Fibroblast of pulmonary artery (primary cell): ENCODE measurements around the gene SLC25A26.

ENCODE experiments used
- DNase-seq: peaks from one replicate; pipeline ENCODE4 v3.0.0-alpha.2; 2010; ENCODE audit warnings: low read depth
- H3K4me3 ChIP-seq: replicated peaks from 2 replicates; pipeline ENCODE4 v1.5.1; 2011; ENCODE audit warnings: low read depth, mild to moderate bottlenecking, control low read depth, low read length, moderate library complexity
- TF ChIP-seq, protein P1 (sequence below): IDR thresholded peaks from 2 replicates; pipeline ENCODE4 v1.5.1; 2011; ENCODE audit warnings: mild to moderate bottlenecking, control low read depth, low read length, inconsistent platforms; ENCODE audit errors: missing control alignments

SLC25A26 gene

GRCh38 chr3:66405701-66406091, 184.9 kb downstream of the SLC25A26 start:
- DNase-seq: peak; percentile 50
- TF ChIP-seq, protein P1, sequence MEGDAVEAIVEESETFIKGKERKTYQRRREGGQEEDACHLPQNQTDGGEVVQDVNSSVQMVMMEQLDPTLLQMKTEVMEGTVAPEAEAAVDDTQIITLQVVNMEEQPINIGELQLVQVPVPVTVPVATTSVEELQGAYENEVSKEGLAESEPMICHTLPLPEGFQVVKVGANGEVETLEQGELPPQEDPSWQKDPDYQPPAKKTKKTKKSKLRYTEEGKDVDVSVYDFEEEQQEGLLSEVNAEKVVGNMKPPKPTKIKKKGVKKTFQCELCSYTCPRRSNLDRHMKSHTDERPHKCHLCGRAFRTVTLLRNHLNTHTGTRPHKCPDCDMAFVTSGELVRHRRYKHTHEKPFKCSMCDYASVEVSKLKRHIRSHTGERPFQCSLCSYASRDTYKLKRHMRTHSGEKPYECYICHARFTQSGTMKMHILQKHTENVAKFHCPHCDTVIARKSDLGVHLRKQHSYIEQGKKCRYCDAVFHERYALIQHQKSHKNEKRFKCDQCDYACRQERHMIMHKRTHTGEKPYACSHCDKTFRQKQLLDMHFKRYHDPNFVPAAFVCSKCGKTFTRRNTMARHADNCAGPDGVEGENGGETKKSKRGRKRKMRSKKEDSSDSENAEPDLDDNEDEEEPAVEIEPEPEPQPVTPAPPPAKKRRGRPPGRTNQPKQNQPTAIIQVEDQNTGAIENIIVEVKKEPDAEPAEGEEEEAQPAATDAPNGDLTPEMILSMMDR: no peak
- H3K4me3 ChIP-seq: no peak overlapping the region

DNA sequence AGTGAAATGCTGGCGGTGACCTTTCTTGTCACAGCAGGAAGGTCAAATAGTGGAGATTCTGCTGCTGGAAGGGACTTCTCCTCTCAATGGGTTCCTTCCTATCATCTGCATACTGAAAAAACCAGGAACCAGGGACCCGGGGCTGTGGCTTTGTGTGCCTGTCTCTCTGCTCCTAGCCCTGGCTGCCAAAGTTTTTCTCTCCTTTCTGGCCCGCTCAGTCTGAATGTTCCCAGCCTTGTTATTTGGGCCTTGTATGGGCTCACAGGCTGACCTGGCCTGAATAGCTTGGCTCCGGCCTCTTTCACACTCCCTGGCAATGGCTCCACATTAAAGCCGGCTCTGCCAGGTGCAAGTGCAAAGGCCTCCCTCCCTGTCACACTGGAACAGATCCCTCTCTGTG, 185.4 kb downstream of the SLC25A26 start:
- no peak for DNase-seq
- TF ChIP-seq, protein P1: no peak
- H3K4me3 ChIP-seq: no peak overlapping the region

- DNase-seq: no peak
- TF ChIP-seq, protein P1: no peak
- no peak overlapping the region for H3K4me3 ChIP-seq
Measured at GRCh38 chr3:66406831-66407610, 186.2 kb downstream of the SLC25A26 start.

GRCh38 chr3:66407611-66408218, 186.9 kb downstream of the SLC25A26 start:
- no peak overlapping the region for H3K4me3 ChIP-seq
- DNase-seq: peak; percentile 59

DNA sequence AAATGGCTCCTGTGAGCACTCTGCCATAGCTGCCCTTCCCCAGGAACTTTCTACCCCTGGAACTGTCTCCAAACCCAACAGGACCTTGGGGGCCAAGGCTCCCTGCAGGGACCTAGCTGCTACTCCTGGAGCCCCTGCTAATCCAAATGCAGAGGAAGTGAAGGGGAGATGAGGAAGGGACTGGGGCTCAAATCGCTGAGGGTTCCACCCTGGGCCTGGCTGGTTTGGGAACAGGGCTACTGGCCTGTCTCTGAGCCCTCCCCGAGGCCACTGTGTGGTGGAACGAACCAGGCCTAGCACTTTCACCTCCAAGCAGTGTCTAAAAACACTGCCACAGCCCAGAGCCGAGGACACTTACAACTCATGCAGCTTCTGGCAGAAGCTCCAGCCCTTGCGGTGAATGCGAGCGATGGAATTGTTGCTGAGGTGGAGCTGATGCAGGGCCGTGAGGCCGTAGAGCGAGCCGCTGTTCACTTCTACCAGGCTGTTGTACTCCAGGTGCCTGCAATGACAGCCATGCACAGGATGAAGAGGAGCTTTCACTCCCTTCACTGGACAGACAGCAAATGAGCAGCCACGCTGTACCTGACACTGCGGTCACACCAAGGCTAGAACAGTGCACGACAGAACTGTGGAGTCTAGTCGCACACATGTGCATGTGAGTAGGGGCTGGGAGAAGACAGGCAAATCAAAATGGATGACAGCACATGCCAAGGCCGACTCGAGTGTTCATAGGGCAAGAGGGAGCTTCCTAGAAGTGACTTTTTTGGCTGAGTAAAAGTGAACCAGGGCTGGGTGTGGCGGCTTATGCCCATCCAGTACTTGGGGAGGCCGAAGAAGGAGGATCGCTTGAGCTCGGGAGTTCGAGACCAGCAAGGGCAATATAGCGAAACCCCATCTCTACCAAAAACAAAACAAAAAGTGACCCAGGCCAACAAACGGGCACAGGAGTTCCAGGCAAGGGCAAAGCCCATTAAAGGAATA, 189.3 kb downstream of the SLC25A26 start:
- no peak overlapping the region for H3K4me3 ChIP-seq
- no peak for DNase-seq
- TF ChIP-seq, protein P1: no peak

More at GRCh38 chr3:66407611-66408218, 186.9 kb downstream of the SLC25A26 start:
- TF ChIP-seq, protein P1: peak; percentile 93

GRCh38 chr3:66410976-66411375, 190.2 kb downstream of the SLC25A26 start:
- DNase-seq: no peak
- TF ChIP-seq, protein P1: no peak
- no peak overlapping the region for H3K4me3 ChIP-seq
